Neural progenitor cell (in vitro differentiated cells): ENCODE measurements around the gene PTPRT. TPM values are rescaled to one million over a fixed set of nuclear protein-coding genes. Genes with fewer than 3 reads are reported as not detected.

Experiments used
- DNase-seq: peaks from one replicate; pipeline ENCODE4 v3.0.0-alpha.2; 2016; ENCODE audit warnings: low spot score
- H2AFZ ChIP-seq: fragments of 200-600 bp; sonication (generic); replicated peaks from 2 replicates; pipeline ENCODE4 v1.6.1; 2016; ENCODE audit warnings: antibody characterized with exemption
- H3F3A ChIP-seq: fragments of 200-600 bp; sonication (generic); 2 replicates; pipeline ENCODE4 v1.6.1; 2016; ENCODE audit warnings: antibody characterized with exemption, low read depth
- H3K27ac ChIP-seq: fragments of 200-600 bp; sonication (generic); 2 replicates; pipeline ENCODE4 v1.5.1; 2016; ENCODE audit warnings: mild to moderate bottlenecking
- H3K27me3 ChIP-seq: fragments of 200-600 bp; sonication (generic); 2 replicates; pipeline ENCODE4 v1.6.1; 2016; ENCODE audit warnings: mild to moderate bottlenecking, moderate library complexity
- H3K36me3 ChIP-seq: fragments of 200-600 bp; sonication (generic); 2 replicates; pipeline ENCODE4 v1.5.1; 2016
- H3K4me1 ChIP-seq: fragments of 200-600 bp; sonication (generic); 2 replicates; pipeline ENCODE4 v1.6.1; 2016; ENCODE audit warnings: mixed run types
- H3K4me2 ChIP-seq: fragments of 200-600 bp; sonication (generic); 2 replicates; pipeline ENCODE4 v1.6.1; 2016
- H3K4me3 ChIP-seq: fragments of 200-600 bp; sonication (generic); 2 replicates; pipeline ENCODE4 v1.5.1; 2016
- H3K79me2 ChIP-seq: fragments of 200-600 bp; sonication (generic); 2 replicates; pipeline ENCODE4 v1.6.1; 2016; ENCODE audit warnings: low read depth
- H3K9ac ChIP-seq: fragments of 200-600 bp; sonication (generic); 2 replicates; pipeline ENCODE4 v1.6.1; 2016
- H3K9me3 ChIP-seq: fragments of 200-600 bp; sonication (generic); 2 replicates; pipeline ENCODE4 v1.5.1; 2016; ENCODE audit warnings: low read depth
- H4K20me1 ChIP-seq: fragments of 200-600 bp; sonication (generic); 2 replicates; pipeline ENCODE4 v1.6.1; 2016; ENCODE audit warnings: low read depth
- H3K27ac Mint-ChIP-seq: 3 replicates; pipeline ENCODE4 v1.8.0; 2021; ENCODE audit warnings: mixed read lengths
- H3K27me3 Mint-ChIP-seq: 2 replicates; pipeline ENCODE4 v1.8.0; 2022; ENCODE audit warnings: low read depth, mild to moderate bottlenecking, inconsistent platforms, moderate library complexity, mixed read lengths; ENCODE audit not compliant: insufficient read depth
- H3K36me3 Mint-ChIP-seq: 3 replicates; pipeline ENCODE4 v1.8.0; 2021; ENCODE audit warnings: mixed read lengths
- H3K4me1 Mint-ChIP-seq: 3 replicates; pipeline ENCODE4 v1.8.0; 2021; ENCODE audit warnings: mixed read lengths
- H3K4me3 Mint-ChIP-seq: 3 replicates; pipeline ENCODE4 v1.8.0; 2021; ENCODE audit warnings: mild to moderate bottlenecking, moderate library complexity, mixed read lengths
- H3K9me3 Mint-ChIP-seq: 3 replicates; pipeline ENCODE4 v1.8.0; 2020; ENCODE audit warnings: mixed read lengths
- CTCF ChIP-seq: fragments of 200-600 bp; sonication (generic); IDR thresholded peaks from 2 replicates; pipeline ENCODE4 v1.5.1; 2017; ENCODE audit warnings: antibody characterized with exemption, mild to moderate bottlenecking
- EZH2 ChIP-seq: fragments of 200-600 bp; sonication (generic); IDR thresholded peaks from 2 replicates; pipeline ENCODE4 v1.6.1; 2017; ENCODE audit warnings: antibody characterized with exemption, mild to moderate bottlenecking, moderate library complexity
- EZH2phosphoT487 ChIP-seq: fragments of 200-600 bp; sonication (generic); IDR thresholded peaks from 2 replicates; pipeline ENCODE4 v1.6.1; 2017; ENCODE audit warnings: antibody characterized with exemption
- total RNA-seq: library from RNA; depleted of rRNA; stranded (reverse); fragments of >200 nt; gene quantifications from 2 replicates; pipeline ENCODE4 v1.2.3, GENCODE V29; 2015; ENCODE audit warnings: low replicate concordance

The PTPRT gene
- total RNA-seq, 1 donor from 2014 or later = 1.1 TPM

GRCh38 chr20:42611423-42611822 lies 578.3 kb downstream of the PTPRT start:
- Mint-ChIP-seq H3K27ac (no peak overlapping the region), H3K9me3 (no peaks in the 10 kb centered on the region)
- no peak overlapping the region for H3K4me2 ChIP-seq

GRCh38 chr20:42610070-42610469 lies 579.6 kb downstream of the PTPRT start:
- Mint-ChIP-seq H3K36me3 (no peaks in the 10 kb centered on the region), H3K9me3 (no peaks in the 10 kb centered on the region), H3K27ac (no peak overlapping the region), H3K27me3 (peaks cover 11% of the 10 kb centered on the region), H3K4me1 (peaks cover 15% of the 10 kb centered on the region), H3K4me3 (no peak overlapping the region)
- Histone ChIP-seq H3K9ac (no peak overlapping the region), H2AFZ (no peak overlapping the region), H3K4me2 (no peak overlapping the region), H3K27me3 (no peaks in the 10 kb centered on the region), H3K4me3 (no peak overlapping the region), H3F3A (no peaks in the 10 kb centered on the region), H3K4me1 (no peaks in the 10 kb centered on the region), H3K9me3 (no peaks in the 10 kb centered on the region), H3K27ac (no peak overlapping the region), H4K20me1 (no peaks in the 10 kb centered on the region), H3K36me3 (no peaks in the 10 kb centered on the region), H3K79me2 (no peaks in the 10 kb centered on the region)
- DNase-seq = no peak
- no peak for TF ChIP-seq CTCF
- TF ChIP-seq EZH2 = no peak
- TF ChIP-seq EZH2phosphoT487 = no peak

More at GRCh38 chr20:42611423-42611822, 578.3 kb downstream of the PTPRT start:
- Histone ChIP-seq H3K4me1 (no peaks in the 10 kb centered on the region), H4K20me1 (no peaks in the 10 kb centered on the region), H3K36me3 (no peaks in the 10 kb centered on the region), H3K79me2 (no peaks in the 10 kb centered on the region), H3K9me3 (no peaks in the 10 kb centered on the region), H3K9ac (no peak overlapping the region), H3K27me3 (no peaks in the 10 kb centered on the region), H3K27ac (no peak overlapping the region), H3F3A (no peaks in the 10 kb centered on the region), H3K4me3 (no peak overlapping the region), H2AFZ (no peak overlapping the region)
- Mint-ChIP-seq H3K36me3 (no peaks in the 10 kb centered on the region), H3K27me3 (peaks cover 7% of the 10 kb centered on the region), H3K4me3 (no peak overlapping the region), H3K4me1 (peaks cover 8% of the 10 kb centered on the region)
- TF ChIP-seq CTCF = no peak
- no peak for DNase-seq

- Histone ChIP-seq H3K9me3 (no peaks in the 10 kb centered on the region), H3K4me1 (no peaks in the 10 kb centered on the region), H3K4me3 (no peak overlapping the region), H3K79me2 (no peaks in the 10 kb centered on the region), H3K4me2 (no peak overlapping the region), H3K27ac (no peak overlapping the region), H3F3A (no peaks in the 10 kb centered on the region), H3K36me3 (no peaks in the 10 kb centered on the region), H3K9ac (no peak overlapping the region), H4K20me1 (no peaks in the 10 kb centered on the region), H2AFZ (no peak overlapping the region), H3K27me3 (no peaks in the 10 kb centered on the region)
- DNase-seq = no peak
- no peaks in the 10 kb centered on the region for H3K36me3 Mint-ChIP-seq
- H3K27me3 Mint-ChIP-seq = peaks cover 11% of the 10 kb centered on the region
- TF ChIP-seq EZH2 (no peak), EZH2phosphoT487 (no peak), CTCF (no peak)
- peaks cover 19% of the 10 kb centered on the region for H3K4me1 Mint-ChIP-seq
- peak overlapping the region; percentile 13 for H3K4me3 Mint-ChIP-seq
- H3K27ac Mint-ChIP-seq = no peak overlapping the region
- no peaks in the 10 kb centered on the region for H3K9me3 Mint-ChIP-seq
Measured at GRCh38 chr20:42609618-42610017, 580.1 kb downstream of the PTPRT start.
